Smooth muscle cell of the brain vasculature (primary cell): Measurements from ENCODE around the gene FMN1.
"Not testable (repeated sequence)": the region's sequence is repeated elsewhere in the genome, so short reads cannot be mapped to it uniquely, and the experiment has no call there.

Experiments
- DNase-seq: peaks from one replicate; pipeline ENCODE4 v3.0.0-alpha.2; 2012; ENCODE audit warnings: low read depth, low spot score

The FMN1 gene

GRCh38 chr15:32861174-32861573, 333.3 kb downstream of the FMN1 start:
- no peak for DNase-seq

GRCh38 chr15:32859996-32860395, 334.5 kb downstream of the FMN1 start:
- DNase-seq: no peak

- DNase-seq: no peak
Observed at GRCh38 chr15:32859251-32859650, 335.3 kb downstream of the FMN1 start.

GRCh38 chr15:32857732-32858131, 336.8 kb downstream of the FMN1 start:
- no peak for DNase-seq

GRCh38 chr15:32856753-32857152, 337.8 kb downstream of the FMN1 start:
- DNase-seq: no peak

- peak; percentile 87 for DNase-seq
Observed at GRCh38 chr15:32855942-32856341, 338.6 kb downstream of the FMN1 start.

GRCh38 chr15:32853592-32853991, 340.9 kb downstream of the FMN1 start:
- DNase-seq: no peak

GRCh38 chr15:32852771-32853170, 341.7 kb downstream of the FMN1 start:
- no peak for DNase-seq

- DNase-seq: no peak
Observed at GRCh38 chr15:32852017-32852416, 342.5 kb downstream of the FMN1 start.

GRCh38 chr15:32851572-32851971, 342.9 kb downstream of the FMN1 start:
- DNase-seq: no peak

- no peak for DNase-seq
Observed at GRCh38 chr15:32849769-32850668, 344.5 kb downstream of the FMN1 start.

- DNase-seq: not testable (repeated sequence)
Observed at GRCh38 chr15:32846671-32847070, 347.8 kb downstream of the FMN1 start.

GRCh38 chr15:32844118-32844711, 350.3 kb downstream of the FMN1 start:
- DNase-seq: no peak

- no peak for DNase-seq
Observed at GRCh38 chr15:32843219-32843815, 351.2 kb downstream of the FMN1 start.

- DNase-seq: no peak
Observed at GRCh38 chr15:32842081-32842480, 352.4 kb downstream of the FMN1 start.

- no peak for DNase-seq
Observed at GRCh38 chr15:32840507-32841245, 353.8 kb downstream of the FMN1 start.

- no peak for DNase-seq
Observed at GRCh38 chr15:32838820-32839219, 355.7 kb downstream of the FMN1 start.

GRCh38 chr15:32838338-32838737, 356.2 kb downstream of the FMN1 start:
- no peak for DNase-seq

GRCh38 chr15:32837935-32838334, 356.6 kb downstream of the FMN1 start:
- DNase-seq: no peak

- DNase-seq: no peak
Observed at GRCh38 chr15:32834156-32834555, 360.4 kb downstream of the FMN1 start.

- DNase-seq: no peak
Observed at GRCh38 chr15:32833379-32833821, 361.1 kb downstream of the FMN1 start.

GRCh38 chr15:32831485-32831884, 363.0 kb downstream of the FMN1 start:
- no peak for DNase-seq
